Measurements from ENCODE around the gene ADORA1. TPM values are rescaled to one million over a fixed set of nuclear protein-coding genes. Genes with fewer than 3 reads are reported as not detected.
A peak's percentile ranks its signal among the peaks of the same experiment; 100 is the strongest.

Gene ADORA1
- total and polyA plus RNA-seq, 8 donors: 8.1 to 19.7 (median 15.5) TPM

- peak overlapping the region; percentile 17 to 75 (median 58) for H3K27ac ChIP-seq
- DNase-seq: no peak
- intact Hi-C loops (cut with DNase I): no loop called here
- no peaks in the 10 kb centered on the region for H3K36me3 ChIP-seq
- no peak overlapping the region for H3K4me3 ChIP-seq
- TF ChIP-seq CTCF (IDR thresholded peaks at IDR 0.05): no peak
- FAIRE-seq: no peak
- WGBS, 2 donors: 62 to 71% methylated on average over 5 of the region's 5 CpGs
- peak in 1 of 4 donors; percentile 5 for ATAC-seq
- peaks cover 0 to 7% (median 0%) of the 10 kb centered on the region in 3 donors for H3K4me1 ChIP-seq
- no peaks in the 10 kb centered on the region for H3K9me3 ChIP-seq
- no peaks in the 10 kb centered on the region for H3K27me3 ChIP-seq
Measured at GRCh38 chr1:203147376-203147775, 19.9 kb downstream of the ADORA1 start.

DNA sequence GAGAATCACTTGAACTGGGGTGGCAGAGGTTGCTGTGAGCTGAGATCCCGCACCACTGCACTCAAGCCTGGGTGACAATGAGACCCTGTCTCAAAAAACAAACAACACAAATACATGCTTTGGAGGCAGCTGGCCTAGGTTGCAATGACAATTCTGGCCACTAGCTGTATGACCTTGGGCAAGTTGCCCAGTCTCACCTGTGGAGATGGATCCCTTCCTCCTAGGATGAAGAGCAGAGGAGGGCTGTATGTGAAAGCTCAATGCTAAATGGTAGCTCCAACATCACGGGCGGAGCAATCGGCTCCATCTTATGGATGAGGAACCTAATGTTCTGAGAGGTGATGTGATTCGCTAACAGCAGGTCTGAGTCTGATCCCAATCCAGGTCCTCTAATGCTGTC lies 20.6 kb downstream of the ADORA1 start:
- intact Hi-C loops (cut with DNase I): no loop called here
- TF ChIP-seq CTCF (IDR thresholded peaks at IDR 0.05): peak in 2 of 4 donors; percentile 18 to 35
- peak in 2 of 6 donors; percentile 57 to 65 for DNase-seq
- no peaks in the 10 kb centered on the region for H3K27me3 ChIP-seq
- ATAC-seq: peak in 3 of 4 donors; percentile 41 to 49 (median 46)
- no peak overlapping the region for H3K4me3 ChIP-seq
- WGBS, 2 donors: 79 to 80% methylated on average over 5 of the region's 5 CpGs
- no peaks in the 10 kb centered on the region for H3K9me3 ChIP-seq
- FAIRE-seq: no peak
- H3K4me1 ChIP-seq: peaks cover 0 to 7% (median 0%) of the 10 kb centered on the region in 3 donors
- peak overlapping the region; percentile 22 to 75 (median 52) for H3K27ac ChIP-seq
- no peaks in the 10 kb centered on the region for H3K36me3 ChIP-seq

- 68 to 76% methylated on average over 12 of the region's 12 CpGs for WGBS, 2 donors
- Histone ChIP-seq H3K4me1 (peaks cover 0 to 7% (median 0%) of the 10 kb centered on the region in 3 donors), H3K9me3 (no peaks in the 10 kb centered on the region), H3K27me3 (no peaks in the 10 kb centered on the region), H3K27ac (peak overlapping the region; percentile 22 to 75 (median 52)), H3K36me3 (no peaks in the 10 kb centered on the region), H3K4me3 (no peak overlapping the region)
- intact Hi-C loops (cut with DNase I): no loop called here
- DNase-seq (no peak), FAIRE-seq (no peak), ATAC-seq (no peak)
- TF ChIP-seq CTCF (IDR thresholded peaks at IDR 0.05): no peak
Measured at GRCh38 chr1:203148579-203148978, 21.1 kb downstream of the ADORA1 start.

DNA sequence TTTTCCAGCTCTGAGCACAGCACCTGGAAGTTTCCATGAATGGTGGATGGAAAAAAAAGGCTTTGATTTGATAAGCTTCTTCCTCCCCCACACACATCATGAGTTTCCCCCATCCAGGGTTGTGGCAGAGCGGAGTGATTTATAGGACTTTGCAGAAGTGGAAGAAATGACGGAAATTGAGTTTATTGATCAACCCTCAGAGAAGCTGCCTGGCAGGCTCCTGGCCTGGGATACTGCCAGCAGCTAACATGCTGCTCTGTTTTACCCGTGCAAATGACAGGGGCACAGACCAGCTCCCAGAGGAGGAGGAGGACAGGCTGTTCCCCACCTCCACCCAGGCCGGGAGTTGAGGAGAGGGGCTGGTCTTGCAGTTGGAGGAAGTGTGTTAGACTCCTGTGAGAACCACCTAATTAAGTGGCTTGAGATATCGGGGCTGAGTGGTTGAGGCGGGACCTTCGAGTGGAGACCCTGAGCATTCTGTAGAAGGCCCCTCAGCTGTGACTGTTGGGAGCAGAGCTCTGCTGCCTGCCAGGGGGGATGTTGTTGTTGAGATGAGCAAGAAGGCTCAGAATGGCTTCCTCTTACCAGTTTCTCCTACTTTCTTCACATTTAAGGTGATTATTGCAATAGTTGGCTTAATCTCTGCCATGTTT lies 21.8 kb downstream of the ADORA1 start:
- Histone ChIP-seq H3K27me3 (no peaks in the 10 kb centered on the region), H3K4me1 (peaks cover 0 to 7% (median 0%) of the 10 kb centered on the region in 3 donors), H3K9me3 (no peaks in the 10 kb centered on the region), H3K36me3 (no peaks in the 10 kb centered on the region), H3K27ac (peak overlapping the region; percentile 3 to 75 (median 48)), H3K4me3 (no peak overlapping the region)
- 37 to 38% methylated on average over 7 of the region's 7 CpGs for WGBS, 2 donors
- DNase-seq: peak in 4 of 6 donors; percentile 30 to 73 (median 66)
- no peak for FAIRE-seq
- ATAC-seq: peak; percentile 54 to 74 (median 66)
- intact Hi-C loops (cut with DNase I): no loop called here
- TF ChIP-seq CTCF (IDR thresholded peaks at IDR 0.05): no peak

Data from pancreas (tissue), 10 donors.